MM.1S (cell line): Measurements from ENCODE around the gene FAM186B.

Source experiments
- CTCF ChIP-seq: fragments of 300-600 bp; sonication (generic); IDR thresholded peaks from 2 replicates; pipeline ENCODE4 v1.5.1; 2016; ENCODE audit warnings: antibody characterized with exemption, low read length, mixed read lengths
- EZH2phosphoT487 ChIP-seq: fragments of 300-600 bp; sonication (generic); IDR thresholded peaks from 2 replicates; pipeline ENCODE4 v1.6.1; 2018; ENCODE audit warnings: antibody characterized with exemption, low read length

DNA sequence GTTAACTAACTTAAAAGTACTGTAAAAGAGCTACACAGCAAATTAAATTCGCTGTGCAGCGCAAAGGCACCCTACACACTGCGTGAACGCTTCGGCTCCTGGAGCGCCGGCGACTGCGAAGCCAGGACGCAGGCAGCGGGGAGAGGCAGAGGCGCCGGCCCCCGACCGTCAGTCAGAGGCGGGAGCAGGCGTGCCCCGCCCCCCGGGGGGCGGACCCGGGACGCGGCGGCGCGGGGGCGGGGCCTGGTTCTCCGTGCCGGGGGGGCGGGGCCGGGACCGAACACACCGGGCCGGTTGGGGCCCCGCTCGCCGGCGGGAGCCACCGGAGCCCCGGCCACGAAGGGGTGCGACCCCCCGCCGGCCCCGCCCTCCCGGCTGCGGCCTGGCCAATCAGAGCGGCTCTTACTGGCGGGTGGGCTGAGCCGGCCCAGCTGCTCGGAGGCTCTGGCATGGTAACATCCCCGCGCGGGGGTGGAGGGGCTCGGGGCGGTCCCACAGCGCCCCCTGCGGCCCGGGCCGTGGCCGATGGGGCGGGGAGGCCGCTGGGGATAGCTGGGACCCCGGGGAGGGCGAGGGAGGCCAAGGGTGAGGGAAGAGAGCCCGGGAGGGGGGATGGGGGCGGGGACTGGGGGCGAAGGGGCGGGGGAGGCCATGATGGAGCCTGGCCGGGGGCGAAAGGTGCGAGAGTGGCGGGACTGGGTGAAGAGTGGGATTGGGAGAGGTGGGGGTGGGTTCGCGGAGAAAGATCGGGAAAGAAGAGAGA, 17.9 kb upstream of the FAM186B start, which contains the start of gene PRPF40B:
- peak; percentile 46 for TF ChIP-seq CTCF
- no peak for TF ChIP-seq EZH2phosphoT487
